PFSK-1 (cell line): Measurements from ENCODE around the gene ITGAE.

Experiments
- FOXP2 ChIP-seq: optimal IDR thresholded peaks from 2 replicates; pipeline ENCODE3; 2011; ENCODE audit warnings: borderline replicate concordance, control low read depth, inconsistent platforms; ENCODE audit not compliant: insufficient read depth; ENCODE audit errors: extremely low read length, extremely low read depth
- POLR2AphosphoS5 ChIP-seq: IDR thresholded peaks from 2 replicates; pipeline ENCODE4 v1.6.1; 2012; ENCODE audit warnings: low read depth, mild to moderate bottlenecking, control low read depth, low read length, moderate library complexity
- REST ChIP-seq, 2 experiments: IDR thresholded peaks; 2 replicates each; pipeline versions ENCODE4 v1.6.1 to v1.8.0; 2011 to 2012; ENCODE audit warnings: low read depth in 2 of 2, low read length in 2 of 2, control low read depth in 1 of 2, inconsistent platforms in 1 of 2, mild to moderate bottlenecking in 1 of 2, moderate library complexity in 1 of 2; ENCODE audit not compliant: insufficient read depth in 1 of 2
- SIN3A ChIP-seq: IDR thresholded peaks from 2 replicates; pipeline ENCODE4 v1.6.1; 2012; ENCODE audit warnings: mild to moderate bottlenecking, low read length, moderate library complexity, borderline replicate concordance; ENCODE audit not compliant: insufficient read depth
- TAF1 ChIP-seq: IDR thresholded peaks from 2 replicates; pipeline ENCODE4 v1.6.1; 2012; ENCODE audit warnings: low read length, control low read depth, borderline replicate concordance; ENCODE audit not compliant: insufficient read depth

ITGAE gene

GRCh38 chr17:3681565-3681964 is 119.4 kb downstream of the ITGAE start:
- TF ChIP-seq POLR2AphosphoS5: no peak
- TF ChIP-seq FOXP2: no peak
- no peak for TF ChIP-seq TAF1
- TF ChIP-seq REST (IDR thresholded peaks at IDR 0.05; ENCODE audit: insufficient read depth in 1 of 2, low read depth in 2 of 2, low read length in 2 of 2): no peak

- TF ChIP-seq POLR2AphosphoS5 (no peak), REST (IDR thresholded peaks at IDR 0.05; ENCODE audit: insufficient read depth in 1 of 2, low read depth in 2 of 2, low read length in 2 of 2) (no peak), SIN3A (no peak)
Measured at GRCh38 chr17:3681057-3681456, 119.9 kb downstream of the ITGAE start.

- TF ChIP-seq FOXP2 (no peak), REST (IDR thresholded peaks at IDR 0.05; ENCODE audit: insufficient read depth in 1 of 2, low read depth in 2 of 2, low read length in 2 of 2) (no peak), TAF1 (no peak), POLR2AphosphoS5 (no peak), SIN3A (no peak)
Measured at GRCh38 chr17:3679531-3680126, 121.4 kb downstream of the ITGAE start.

GRCh38 chr17:3678821-3679530 is 122.0 kb downstream of the ITGAE start:
- TF ChIP-seq REST (IDR thresholded peaks at IDR 0.05; ENCODE audit: insufficient read depth in 1 of 2, low read depth in 2 of 2, low read length in 2 of 2) (no peak), SIN3A (no peak), FOXP2 (no peak), POLR2AphosphoS5 (no peak), TAF1 (no peak)
